Medulla oblongata (tissue), 1 donor: ENCODE measurements around the gene LEFTY2.
"Not testable (repeated sequence)": the region's sequence is repeated elsewhere in the genome, so short reads cannot be mapped to it uniquely, and the experiment has no call there.

Experiments
- DNase-seq: peaks from one replicate; pipeline ENCODE4 v3.0.0-alpha.2; 2015; ENCODE audit errors: extremely low spot score

LEFTY2 gene

DNA sequence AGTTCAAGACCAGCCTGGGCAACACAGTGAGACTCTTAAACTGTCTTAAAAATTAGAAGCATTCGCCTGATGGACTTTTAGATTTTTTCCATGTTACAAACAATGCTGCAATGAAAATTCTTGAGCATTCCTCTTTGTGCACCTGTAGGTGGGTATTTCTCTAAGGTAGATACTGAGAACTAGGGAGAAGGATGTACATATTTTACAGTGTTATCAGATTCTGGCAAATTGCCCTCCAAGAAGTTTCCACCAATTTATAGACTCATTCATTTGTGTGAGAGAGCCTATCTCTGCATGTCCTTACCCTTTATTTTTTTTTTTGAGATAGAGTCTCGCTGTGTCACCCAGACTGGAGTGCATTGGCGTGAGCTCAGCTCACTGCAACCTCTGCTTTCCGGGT is 12.3 kb upstream of the LEFTY2 start:
- no peak for DNase-seq

GRCh38 chr1:225950905-225951497 is 10.0 kb upstream of the LEFTY2 start:
- DNase-seq = no peak

- no peak for DNase-seq
Measured at GRCh38 chr1:225949041-225949440, 8.0 kb upstream of the LEFTY2 start.

DNA sequence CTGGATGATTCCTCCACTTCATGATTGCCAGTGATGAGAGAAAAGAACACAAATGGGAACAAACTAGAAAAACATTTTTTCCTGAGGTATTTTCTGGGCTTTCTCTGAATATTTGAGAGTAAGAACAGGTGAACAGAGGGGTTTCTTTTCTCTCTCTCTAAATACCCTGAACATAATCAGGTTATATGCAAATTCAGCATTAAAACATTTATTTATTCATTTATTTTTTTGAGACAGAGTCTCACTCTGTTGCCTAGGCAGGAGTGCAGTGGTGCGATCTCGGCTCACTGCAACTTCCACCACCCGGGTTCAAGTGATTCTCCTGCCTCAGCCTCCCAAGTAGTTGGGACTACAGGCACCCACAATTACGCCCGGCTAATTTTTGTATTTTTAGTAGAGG is 5.8 kb upstream of the LEFTY2 start:
- no peak for DNase-seq

GRCh38 chr1:225946082-225946620 is 5.1 kb upstream of the LEFTY2 start:
- DNase-seq = no peak

DNA sequence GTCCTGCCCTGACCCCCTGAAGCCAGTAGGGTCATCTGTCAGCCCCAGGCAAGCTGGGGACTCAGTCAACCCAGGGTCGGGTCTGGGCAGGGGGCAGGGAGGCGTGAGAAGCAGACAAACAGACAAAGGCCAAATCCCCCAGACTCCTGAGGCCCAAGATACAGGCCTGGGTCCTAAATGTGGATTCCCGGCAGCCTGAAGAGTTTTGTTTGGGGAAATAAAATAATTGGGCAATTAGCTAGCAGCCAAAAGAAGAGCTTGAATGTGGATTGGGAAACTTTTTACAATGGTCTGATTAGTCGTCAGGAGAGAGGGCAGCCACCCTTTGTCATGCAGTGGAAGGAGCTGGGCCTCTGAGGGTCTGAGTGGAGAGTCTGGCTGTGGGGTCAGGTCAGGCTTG is 4.5 kb upstream of the LEFTY2 start:
- DNase-seq = no peak

DNA sequence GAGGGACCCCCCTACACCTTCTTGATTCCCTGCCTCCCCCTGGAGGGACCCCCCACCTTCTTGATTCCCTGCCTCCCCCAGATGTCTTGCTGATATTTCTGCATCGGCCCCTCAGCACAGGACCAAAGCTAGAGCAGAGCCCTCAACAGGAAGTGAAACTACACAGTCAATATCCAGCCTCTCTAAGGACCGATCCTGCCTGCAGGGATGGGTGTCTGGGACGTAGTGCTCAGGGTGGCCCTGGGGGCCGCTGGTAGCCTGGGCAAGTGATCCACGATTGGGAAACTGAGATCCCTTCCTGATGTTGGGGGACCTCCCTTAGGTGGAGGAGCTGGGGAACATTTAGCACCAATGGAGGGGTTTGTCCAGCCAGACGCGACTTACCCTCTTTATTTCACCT is 3.9 kb upstream of the LEFTY2 start:
- DNase-seq = no peak

DNA sequence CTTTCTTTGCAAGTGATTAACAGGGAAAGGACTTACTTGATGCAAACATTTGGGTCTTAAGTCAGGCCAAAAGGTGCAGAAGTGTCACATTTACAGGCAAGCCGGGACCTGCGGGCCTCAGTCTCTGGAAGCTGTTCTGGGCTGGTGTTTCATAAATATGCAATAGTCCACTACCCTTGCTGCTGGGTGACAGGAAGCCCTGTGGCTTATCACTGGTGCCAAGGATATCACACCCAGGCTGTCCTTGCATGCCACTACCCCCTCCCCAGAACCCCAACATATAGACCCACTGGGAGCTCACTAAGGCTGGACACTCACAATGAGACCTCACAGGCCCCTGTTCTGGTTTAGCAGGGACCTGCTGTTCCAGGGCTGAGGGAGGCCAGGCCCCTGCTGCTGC is 3.4 kb upstream of the LEFTY2 start:
- no peak for DNase-seq

GRCh38 chr1:225943582-225943981 is 2.6 kb upstream of the LEFTY2 start:
- DNase-seq = no peak

DNA sequence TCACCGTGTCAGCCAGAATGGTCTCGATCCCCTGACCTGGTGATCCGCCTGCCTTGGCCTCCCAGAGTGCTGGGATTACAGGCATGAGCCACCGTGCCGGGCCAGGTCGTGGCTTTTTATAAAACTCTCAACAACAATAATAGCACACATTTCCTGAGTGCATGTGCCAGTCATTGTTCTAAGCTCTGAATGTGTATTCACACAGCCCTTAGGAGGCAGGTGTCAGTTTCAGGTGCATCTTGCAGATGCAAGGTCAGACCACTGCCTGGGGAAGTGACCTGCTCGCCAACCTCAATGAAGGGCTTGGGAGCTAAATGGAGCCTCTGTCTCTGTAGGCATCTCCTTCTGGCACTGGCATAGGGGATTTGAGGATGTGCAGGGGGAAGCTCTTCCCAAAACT is 1.6 kb upstream of the LEFTY2 start:
- DNase-seq = no peak

DNA sequence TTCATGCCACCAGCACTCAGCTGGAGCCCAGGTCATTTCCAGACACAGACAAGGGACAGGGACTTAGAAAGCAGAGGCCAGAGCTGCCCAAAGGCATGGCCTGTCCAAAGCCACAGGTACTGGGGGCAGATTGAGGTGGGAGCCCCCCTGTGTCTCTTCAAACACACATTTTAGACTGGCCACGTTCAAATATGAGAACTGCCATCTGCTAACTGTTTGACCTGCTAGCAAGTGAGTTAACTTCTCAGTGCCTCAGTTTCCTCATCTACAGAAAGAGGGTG is 862 bp upstream of the LEFTY2 start:
- DNase-seq = no peak

- DNase-seq = no peak
Measured at GRCh38 chr1:225940385-225941151, 452 bp downstream of the LEFTY2 start.

DNA sequence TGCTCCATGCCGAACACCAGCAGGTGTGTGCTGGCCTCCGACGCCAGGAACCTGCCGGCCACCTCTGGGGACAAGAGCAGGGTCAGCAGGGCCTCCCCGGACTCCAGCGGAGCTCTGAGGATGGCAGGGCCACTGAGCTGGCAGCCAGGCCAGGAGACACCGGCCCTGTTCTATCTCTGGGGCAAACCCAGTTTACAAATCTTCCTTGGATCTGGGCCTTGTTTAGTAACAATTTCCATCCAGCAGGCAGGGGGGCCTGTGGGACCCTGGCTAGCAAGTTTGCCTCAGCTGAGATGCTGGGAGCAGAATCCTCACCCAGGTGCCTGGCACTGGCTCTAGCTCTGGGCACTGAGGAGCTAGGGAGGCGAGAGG is 1.1 kb downstream of the LEFTY2 start:
- DNase-seq = not testable (repeated sequence)

- DNase-seq = not testable (repeated sequence)
Measured at GRCh38 chr1:225939097-225939938, 1.7 kb downstream of the LEFTY2 start.

DNA sequence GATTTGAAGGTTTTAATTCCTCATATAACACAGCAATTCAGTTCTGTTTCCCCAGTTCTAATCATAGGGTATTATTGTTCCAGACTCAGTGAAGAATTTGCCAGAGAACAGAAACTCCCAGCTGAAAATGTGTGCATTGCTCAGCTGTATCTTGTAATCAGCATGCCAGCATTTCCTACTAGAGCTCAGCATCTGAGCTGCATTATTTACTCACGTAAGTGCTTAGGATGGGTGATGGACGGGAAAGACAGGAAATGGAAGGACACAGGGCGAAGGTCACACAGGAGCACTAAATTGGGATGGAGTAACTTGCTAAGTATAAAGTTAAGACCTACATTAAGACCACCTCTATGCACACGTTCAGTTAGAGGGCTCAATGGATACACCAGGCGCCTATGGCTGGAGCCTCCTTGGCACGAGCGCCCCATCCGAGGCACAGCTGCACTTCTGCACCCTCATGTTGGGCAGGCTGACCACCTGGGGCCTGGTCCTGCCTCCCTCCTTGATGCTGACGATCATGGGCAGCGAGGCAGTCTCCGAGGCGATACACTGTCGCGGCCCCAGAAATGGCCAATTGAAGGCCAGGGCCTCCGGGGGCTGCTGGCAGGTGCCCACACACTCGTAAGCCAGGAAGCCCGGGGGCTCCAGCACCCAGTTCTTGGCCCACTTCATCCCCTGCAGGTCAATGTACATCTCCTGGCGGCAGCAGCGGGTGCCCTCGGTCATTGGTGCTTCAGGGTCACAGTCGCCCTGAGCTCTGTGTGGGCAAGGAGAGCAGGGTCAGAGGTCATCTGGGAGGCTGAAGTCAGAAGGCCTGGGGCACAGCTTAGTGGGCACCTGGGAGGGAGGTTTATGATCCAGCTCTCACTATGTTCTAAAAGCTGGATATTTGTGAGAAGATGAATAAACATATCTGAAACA is 3.7 kb downstream of the LEFTY2 start:
- DNase-seq = no peak

- DNase-seq = no peak
Measured at GRCh38 chr1:225936523-225936922, 4.5 kb downstream of the LEFTY2 start.

DNA sequence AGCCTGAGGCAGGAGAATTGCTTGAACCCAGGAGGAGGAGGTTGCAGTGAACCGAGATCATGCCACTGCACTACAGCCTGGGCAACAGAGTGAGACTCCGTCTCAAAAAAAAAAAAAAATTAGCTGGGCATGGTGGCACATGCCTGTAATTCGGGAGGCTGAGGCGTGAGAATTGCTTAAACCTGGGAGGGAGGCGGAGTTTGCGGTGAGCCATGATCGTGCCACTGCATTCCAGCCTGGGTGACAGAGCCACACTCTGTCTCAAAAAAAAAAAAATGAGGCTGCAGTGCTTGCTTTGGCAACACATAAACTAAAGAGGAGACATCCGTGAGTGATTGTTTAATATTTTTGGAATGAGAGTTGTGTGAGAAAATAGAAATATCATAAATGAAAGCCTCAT is 4.9 kb downstream of the LEFTY2 start:
- not testable (repeated sequence) for DNase-seq

DNA sequence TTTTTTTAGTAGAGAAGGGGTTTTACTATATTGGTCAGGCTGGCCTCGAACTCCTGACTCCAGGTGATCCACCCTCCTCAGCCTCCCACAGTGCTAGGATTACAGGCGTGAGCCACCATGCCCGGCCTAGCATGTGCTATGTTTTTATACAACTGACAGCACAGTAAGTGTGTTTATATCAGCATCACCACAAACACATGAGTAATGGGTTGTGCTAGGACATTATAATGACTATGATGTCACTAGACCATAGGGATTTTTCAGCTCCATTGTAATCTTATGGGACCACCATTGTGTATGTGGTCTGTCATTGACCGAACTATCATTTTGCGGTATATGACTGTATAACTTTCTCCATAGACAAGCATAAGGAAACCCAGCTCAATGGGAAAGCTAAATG is 6.3 kb downstream of the LEFTY2 start:
- no peak for DNase-seq

- no peak for DNase-seq
Measured at GRCh38 chr1:225933072-225933471, 7.9 kb downstream of the LEFTY2 start.

DNA sequence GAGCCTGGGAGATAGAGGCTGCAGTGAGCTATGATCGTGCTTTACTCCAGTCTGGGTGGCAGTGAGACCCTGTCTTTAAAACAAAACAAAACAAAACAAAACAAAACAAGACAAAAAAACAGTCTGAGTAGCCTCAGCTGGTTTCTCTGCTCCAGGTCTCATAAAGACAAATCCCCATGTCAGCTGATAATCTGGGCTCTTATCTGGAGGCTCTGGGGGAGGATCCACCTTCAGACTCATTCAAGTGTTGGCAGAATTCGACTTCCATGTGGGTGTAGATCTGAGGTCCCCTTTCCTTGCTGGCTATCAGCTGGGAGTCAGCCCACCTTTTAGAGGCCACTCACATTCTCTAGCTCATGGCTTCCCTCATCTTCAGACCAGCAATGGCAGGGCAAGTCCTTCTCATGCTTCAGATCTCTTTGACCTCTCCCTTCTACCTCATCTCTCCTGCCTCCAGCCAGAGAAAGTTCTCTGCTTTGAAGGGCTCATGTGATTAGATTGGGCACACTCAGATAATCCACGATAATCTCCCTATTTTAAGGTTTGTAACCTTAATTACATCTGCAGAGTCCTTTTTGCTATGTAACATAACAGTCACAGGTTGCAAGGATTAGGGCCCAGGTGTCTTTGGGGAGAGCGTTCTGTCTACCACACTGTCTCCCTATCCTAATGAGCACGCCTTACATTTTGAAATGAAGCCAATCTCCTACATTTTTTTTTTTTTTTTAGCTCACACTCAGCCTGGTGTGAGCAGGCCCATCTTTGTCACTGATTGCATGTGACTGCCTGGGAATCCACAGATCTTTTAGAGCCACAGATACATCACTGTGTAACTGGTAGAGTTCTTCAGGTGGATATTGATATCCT is 9.5 kb downstream of the LEFTY2 start:
- DNase-seq = no peak

GRCh38 chr1:225930566-225930965 is 10.5 kb downstream of the LEFTY2 start:
- DNase-seq = no peak
